CD1c-positive myeloid dendritic cell (primary cell): Measurements from ENCODE around the gene ZNRF2.
A peak's percentile ranks its signal among the peaks of the same experiment; 100 is the strongest.

Experiments
- DNase-seq: peaks from one replicate; pipeline ENCODE4 v3.0.0-alpha.2; 2016; ENCODE audit errors: extremely low spot score

Gene ZNRF2

DNA sequence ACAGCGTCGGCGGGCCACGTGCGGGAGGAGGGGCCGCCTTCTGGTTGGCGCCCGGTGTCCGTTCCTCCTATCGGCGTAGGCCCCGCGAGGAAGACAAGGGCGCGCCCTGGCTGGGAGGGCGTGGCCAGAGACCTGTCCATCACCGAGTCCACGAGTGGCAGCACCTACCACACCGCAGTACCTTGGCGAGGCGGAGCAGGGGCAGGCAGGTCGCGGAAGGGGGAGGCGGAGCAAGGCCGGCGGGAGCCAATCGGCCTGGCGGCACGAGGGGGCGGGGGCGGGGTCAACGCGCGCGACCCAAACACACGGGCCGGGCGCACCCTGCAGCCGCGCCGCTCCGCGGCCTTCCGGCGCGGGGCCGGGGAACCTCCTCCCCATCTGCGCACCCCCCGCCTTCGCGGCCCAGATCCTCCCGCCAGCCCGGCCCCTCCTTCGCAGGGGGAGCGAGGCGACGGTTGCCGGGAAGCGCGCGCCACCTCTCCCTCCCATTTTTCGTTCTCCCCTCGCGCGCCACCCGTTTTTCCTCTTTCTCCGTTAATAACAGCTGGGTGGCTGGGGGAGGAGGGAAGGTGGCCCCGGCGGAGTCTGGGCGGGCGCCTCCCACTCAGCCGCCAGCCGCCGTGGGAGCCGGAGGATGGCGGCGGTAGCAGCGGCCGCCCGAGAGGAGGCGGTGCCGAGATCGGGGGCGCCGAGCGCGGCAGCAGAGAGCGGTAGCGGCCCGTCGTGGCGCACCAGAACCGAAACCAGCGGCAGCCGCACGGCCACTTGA, at the start of gene ZNRF2:
Gene ZNRF2, plus strand, starts transcription at position 300 of the 769 bp plus-strand sequence. CDS start 761 bp downstream, outside the sequence.
- DNase-seq = peak; percentile 98

DNA sequence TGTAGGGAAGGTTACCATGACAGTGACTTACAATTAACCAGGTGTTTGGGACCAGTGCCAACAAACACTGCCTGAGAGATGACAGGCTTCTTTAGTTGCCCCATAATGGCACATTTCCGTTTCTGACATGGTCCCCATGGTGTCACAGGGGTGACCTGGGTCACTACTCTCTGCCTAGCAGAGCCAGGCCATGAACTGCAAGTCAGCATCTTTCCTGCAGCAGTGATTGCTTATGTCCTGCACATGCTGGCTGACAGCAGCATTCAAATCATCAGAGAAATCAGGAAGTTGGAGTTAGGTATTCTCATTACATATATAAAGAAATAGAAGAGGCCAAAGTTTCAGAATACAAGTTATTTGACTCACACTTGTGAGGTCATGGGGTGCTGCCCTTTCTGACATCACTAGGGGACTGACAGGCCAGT, 47.1 kb upstream of the ZNRF2 start:
- peak; percentile 79 for DNase-seq

GRCh38 chr7:30238721-30239441, 45.5 kb upstream of the ZNRF2 start:
- DNase-seq = peak; percentile 24

GRCh38 chr7:30240106-30240800, 44.1 kb upstream of the ZNRF2 start:
- peak; percentile 14 for DNase-seq

- DNase-seq = no peak
These were observed 42.6 kb upstream of the ZNRF2 start for GRCh38 chr7:30241767-30242166.

DNA sequence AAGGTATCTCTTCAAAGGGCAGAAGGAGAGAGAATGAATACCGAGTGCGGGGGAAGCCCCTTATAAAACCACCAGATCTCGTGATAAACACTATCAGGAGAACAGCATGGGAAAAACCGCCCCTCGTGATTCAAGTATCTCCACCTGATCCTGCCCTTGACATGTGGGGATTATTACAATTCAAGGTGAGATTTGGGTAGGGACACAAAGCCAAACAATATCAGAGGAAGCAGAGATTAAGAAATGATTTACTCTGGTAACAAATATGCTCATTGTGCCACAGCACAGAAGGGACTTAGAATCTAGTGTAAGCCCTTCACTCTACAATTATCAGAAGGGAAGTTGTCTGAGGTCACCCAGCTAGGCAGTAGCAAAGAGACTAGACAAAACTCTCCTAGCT, 40.1 kb upstream of the ZNRF2 start:
- DNase-seq = no peak

DNA sequence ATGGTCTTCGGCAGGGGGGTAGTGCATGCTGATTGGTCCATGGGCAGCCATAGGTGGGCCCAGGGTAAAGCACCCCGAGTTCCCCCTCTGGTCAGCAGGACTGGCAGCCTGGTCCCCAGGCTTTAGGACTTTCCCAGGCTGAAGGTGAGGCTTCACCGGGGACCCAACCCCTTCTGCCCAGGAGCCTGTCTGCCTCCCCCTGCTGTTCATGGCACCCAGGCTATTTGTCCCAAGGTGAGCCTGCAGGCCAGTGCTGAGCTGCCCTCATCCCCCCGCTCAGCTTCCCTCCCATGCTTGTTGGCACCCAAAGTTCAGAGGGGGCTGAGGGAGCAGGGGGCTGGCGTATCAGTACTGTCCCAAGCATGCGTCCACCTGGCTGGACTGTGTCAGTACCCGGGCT, 38.5 kb upstream of the ZNRF2 start:
- no peak for DNase-seq

DNA sequence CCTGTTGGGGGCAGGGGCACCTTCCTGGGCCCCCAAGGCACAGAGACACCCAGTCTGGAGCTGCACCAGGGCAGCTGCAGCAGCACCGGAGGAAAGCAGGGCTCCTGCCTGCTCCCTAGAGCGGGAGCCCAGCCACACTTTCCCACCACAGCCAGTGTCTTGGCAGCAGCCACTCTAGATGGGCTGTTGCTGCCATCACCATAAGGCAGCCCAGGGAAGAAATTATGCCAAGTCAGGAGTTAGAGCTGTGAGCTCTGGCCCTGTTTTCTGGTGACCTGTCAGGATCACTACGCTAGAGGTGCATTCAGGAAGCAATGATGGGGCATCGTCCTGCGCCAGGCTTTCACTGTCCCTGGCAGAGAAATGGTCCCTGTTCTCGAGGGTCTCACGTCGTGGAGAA, 38.0 kb upstream of the ZNRF2 start:
- DNase-seq = no peak

- DNase-seq = no peak
These were observed 36.6 kb upstream of the ZNRF2 start for GRCh38 chr7:30247541-30248401.

- peak; percentile 58 for DNase-seq
These were observed 35.1 kb upstream of the ZNRF2 start for GRCh38 chr7:30249316-30249715.

DNA sequence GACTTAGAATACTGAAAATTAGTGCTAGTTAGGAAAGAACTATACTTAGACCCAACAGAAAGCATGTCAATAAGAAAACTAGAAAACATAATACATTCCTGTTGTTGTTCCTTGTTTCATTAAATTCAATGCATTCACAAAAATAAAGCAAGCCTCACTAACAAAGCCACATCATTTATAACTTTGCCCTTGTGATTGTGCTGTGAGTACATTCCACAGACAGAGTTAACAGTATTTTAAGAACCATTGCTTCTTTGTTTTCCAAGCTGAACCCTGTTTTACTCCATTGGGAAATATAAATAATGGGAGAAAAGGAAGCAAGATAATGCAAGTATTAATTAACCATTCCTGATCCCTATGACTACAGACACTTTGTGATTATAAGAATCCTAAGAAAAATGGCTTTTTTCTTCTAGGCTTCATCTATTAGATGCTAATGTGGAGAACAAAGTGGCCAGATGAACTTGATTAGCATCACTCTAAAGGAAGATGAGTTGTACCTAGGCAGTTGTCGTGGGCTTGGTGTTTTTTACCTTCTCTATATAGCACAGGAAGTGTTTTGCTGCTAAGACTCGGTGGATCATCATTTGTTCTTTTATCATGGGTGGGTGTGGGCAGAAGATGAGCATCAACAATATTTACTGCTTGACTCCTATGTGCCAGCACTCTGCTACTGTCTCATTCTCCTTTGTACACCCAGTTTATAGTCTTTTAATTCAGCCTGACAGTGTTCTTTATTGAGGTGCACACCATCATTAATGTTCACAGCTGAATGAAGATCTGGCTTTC, 34.2 kb upstream of the ZNRF2 start:
- no peak for DNase-seq

DNA sequence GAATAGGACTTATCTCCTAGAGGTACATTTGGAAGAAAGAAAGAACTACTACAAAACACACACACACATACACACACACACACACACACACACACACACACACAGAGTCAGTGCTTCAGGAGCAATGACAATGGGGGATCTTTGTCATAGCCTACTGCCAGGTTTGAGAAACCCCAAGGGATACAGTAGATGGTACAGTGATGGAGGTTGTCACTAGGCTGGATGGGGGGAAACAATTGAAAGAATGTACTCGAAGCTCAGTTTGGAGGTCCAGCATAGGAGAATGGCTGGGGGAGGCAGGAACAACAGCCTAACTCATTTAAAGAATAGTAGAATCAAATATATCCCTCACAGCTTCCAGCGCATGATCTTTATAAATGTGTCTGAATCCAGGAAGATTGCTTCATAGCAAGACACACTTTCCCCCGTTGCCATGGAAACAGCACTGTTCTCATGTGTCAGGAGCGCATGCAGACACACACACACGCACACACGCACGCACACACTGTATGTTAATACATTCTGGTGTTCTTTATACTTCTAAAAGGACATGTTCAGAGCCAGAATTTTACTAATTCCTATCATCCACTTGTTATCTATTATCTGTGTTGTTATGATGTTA, 32.6 kb upstream of the ZNRF2 start:
- DNase-seq = no peak

GRCh38 chr7:30252885-30253795, 31.3 kb upstream of the ZNRF2 start:
- no peak for DNase-seq

GRCh38 chr7:30253796-30254165, 30.6 kb upstream of the ZNRF2 start:
- no peak for DNase-seq

DNA sequence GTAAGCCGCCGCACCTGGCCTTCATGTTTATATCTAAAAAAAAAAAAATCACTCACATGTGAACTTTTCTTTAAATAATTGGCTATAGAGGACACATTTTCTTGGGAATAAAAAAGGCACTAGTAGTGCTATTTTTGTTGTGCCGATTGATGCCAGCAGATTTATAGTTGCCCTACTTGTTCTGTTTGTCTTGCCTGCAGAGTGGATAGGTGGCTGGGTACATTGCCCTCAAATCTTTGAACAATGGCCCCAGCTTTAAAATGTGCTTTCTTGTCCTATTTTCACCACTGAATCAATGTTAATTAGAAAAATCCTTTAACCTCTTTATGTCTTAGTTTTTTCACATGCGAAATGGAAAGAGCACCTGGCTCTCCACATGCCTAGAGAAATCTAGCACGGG, 30.1 kb upstream of the ZNRF2 start:
- no peak for DNase-seq

DNA sequence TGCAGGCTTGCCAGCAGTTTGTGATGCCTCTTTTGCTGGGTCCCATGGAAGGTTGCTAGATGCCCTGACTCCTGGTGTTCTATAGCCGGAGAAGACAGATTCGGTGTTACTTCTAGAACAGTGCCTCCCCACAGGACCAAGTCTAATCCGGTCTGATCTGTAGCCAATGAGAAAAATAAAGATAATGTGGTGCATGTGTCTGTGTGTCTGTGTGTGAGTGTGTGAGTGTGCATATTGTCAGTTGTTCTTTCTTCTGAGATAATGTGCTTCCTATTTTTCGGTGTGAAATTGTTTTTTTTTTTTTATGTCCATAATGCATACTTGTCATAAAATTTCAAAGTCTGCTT, 29.7 kb upstream of the ZNRF2 start:
- DNase-seq = no peak

DNA sequence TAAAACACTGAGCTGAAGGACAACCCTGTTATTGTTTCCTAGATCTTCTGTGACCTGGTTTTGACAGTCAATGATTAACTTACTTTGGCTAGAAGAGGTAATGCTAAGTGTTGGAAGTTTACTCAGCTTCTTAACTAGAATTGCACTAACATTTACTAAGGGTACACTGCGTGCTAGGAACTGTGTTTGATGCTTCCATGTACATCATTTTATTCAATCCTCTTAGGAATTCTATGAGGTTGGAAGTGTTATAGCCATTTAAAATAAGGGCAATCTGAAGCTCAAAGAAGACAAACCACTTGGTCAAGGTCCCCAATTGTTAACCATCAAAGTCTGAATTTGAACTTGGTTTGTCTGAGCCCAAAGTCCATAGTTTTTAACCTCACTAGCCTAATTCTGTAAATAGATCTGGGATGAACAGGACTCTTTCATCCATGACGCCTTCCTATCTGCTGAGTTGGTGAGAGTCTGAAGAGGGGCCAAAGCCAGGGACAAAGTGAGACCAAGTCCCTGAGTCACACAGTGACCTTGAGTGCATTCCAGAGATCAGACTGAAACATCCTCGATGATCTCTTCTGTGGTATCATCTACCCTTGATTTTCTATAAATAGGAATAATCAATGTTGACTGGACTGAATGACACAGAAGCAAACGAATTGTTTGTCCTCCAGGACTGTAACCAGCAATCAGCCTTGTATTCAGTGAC, 29.2 kb upstream of the ZNRF2 start:
- no peak for DNase-seq

- no peak for DNase-seq
These were observed 28.0 kb upstream of the ZNRF2 start for GRCh38 chr7:30256349-30256858.
